MM.1S (cell line): ENCODE results near the gene ITGA4.

Experiments
- CTCF ChIP-seq: fragments of 300-600 bp; sonication (generic); IDR thresholded peaks from 2 replicates; pipeline ENCODE4 v1.5.1; 2016; ENCODE audit warnings: antibody characterized with exemption, low read length, mixed read lengths
- EZH2 ChIP-seq: fragments of 300-600 bp; sonication (generic); optimal IDR thresholded peaks from 2 replicates; pipeline ENCODE3; 2017; ENCODE audit warnings: low read depth, mild to moderate bottlenecking, antibody characterized with exemption, low read length, mixed read lengths
- EZH2phosphoT487 ChIP-seq: fragments of 300-600 bp; sonication (generic); IDR thresholded peaks from 2 replicates; pipeline ENCODE4 v1.6.1; 2018; ENCODE audit warnings: antibody characterized with exemption, low read length

- TF ChIP-seq CTCF (no peak), EZH2phosphoT487 (no peak), EZH2 (no peak)
These were observed 1.7 kb downstream of the ITGA4 start for GRCh38 chr2:181458871-181459270.
